BE2C (cell line): ENCODE results near the gene SELE.
"Not testable (repeated sequence)": the region's sequence is repeated elsewhere in the genome, so short reads cannot be mapped to it uniquely, and the experiment has no call there.

Experiments
- DNase-seq: peaks from one replicate; pipeline ENCODE4 v3.0.0-alpha.2; 2020
- H3K27me3 ChIP-seq: fragments of 250-450 bp; sonication (Bioruptor Pico); 2 replicates; pipeline ENCODE4 v1.5.1; 2020; ENCODE audit warnings: mild to moderate bottlenecking
- H3K36me3 ChIP-seq: fragments of 250-450 bp; sonication (Bioruptor Pico); 2 replicates; pipeline ENCODE4 v1.5.1; 2020; ENCODE audit warnings: mild to moderate bottlenecking
- H3K4me1 ChIP-seq: fragments of 250-450 bp; sonication (Bioruptor Pico); 2 replicates; pipeline ENCODE4 v1.5.1; 2020
- H3K4me3 ChIP-seq: 2 replicates; pipeline ENCODE4 v1.5.1; 2011; ENCODE audit warnings: low read depth, low read length
- H3K9me3 ChIP-seq: fragments of 250-450 bp; sonication (Bioruptor Pico); 2 replicates; pipeline ENCODE4 v1.5.1; 2020
- TF ChIP-seq, protein P1 (sequence below): IDR thresholded peaks from 2 replicates; pipeline ENCODE4 v1.5.1; 2012; ENCODE audit warnings: mild to moderate bottlenecking, low read depth, low read length

The SELE gene

GRCh38 chr1:169694304-169695075 lies 39.4 kb downstream of the SELE start:
- TF ChIP-seq, protein P1, sequence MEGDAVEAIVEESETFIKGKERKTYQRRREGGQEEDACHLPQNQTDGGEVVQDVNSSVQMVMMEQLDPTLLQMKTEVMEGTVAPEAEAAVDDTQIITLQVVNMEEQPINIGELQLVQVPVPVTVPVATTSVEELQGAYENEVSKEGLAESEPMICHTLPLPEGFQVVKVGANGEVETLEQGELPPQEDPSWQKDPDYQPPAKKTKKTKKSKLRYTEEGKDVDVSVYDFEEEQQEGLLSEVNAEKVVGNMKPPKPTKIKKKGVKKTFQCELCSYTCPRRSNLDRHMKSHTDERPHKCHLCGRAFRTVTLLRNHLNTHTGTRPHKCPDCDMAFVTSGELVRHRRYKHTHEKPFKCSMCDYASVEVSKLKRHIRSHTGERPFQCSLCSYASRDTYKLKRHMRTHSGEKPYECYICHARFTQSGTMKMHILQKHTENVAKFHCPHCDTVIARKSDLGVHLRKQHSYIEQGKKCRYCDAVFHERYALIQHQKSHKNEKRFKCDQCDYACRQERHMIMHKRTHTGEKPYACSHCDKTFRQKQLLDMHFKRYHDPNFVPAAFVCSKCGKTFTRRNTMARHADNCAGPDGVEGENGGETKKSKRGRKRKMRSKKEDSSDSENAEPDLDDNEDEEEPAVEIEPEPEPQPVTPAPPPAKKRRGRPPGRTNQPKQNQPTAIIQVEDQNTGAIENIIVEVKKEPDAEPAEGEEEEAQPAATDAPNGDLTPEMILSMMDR = no peak
- H3K36me3 ChIP-seq = no peaks in the 10 kb centered on the region
- no peaks in the 10 kb centered on the region for H3K4me1 ChIP-seq

DNA sequence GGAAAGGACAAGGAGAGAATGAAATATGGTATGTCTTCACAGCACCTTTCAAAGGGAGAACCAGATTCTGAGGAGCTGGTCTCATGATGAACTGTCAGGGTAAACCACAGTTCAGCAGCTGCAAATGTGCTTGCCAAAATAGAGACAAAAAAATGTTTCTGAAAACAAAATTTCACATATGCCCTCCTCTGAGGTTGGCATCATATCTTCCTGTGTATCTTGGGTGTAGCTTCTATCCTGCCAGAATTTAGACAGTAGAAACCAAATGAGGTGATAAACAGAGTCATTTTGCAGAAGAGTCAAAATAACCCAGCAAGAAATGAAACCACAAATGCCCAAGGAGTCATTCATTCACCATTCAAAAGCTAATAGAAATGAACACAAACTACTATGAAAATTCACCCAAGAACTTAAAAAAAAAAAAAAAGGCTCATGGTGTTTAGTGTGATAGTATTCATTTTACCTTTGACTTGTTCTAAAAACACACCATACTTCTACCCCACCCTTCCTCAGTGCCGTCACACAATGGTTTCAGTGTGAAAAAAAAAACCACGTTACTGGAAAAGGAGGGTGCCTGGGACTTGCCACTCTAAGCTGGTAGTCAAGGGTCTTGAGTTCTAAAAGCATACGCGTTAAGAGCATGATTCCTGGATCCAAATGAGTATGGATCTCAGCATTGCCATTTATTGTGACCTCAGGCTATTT lies 41.0 kb downstream of the SELE start:
- Histone ChIP-seq H3K4me1 (no peaks in the 10 kb centered on the region), H3K4me3 (no peak overlapping the region), H3K36me3 (no peaks in the 10 kb centered on the region), H3K27me3 (no peaks in the 10 kb centered on the region), H3K9me3 (no peaks in the 10 kb centered on the region)
- DNase-seq = no peak
- TF ChIP-seq, protein P1 = no peak

More at GRCh38 chr1:169694304-169695075, 39.4 kb downstream of the SELE start:
- DNase-seq = no peak
- H3K4me3 ChIP-seq = no peak overlapping the region
- H3K9me3 ChIP-seq = no peaks in the 10 kb centered on the region
- H3K27me3 ChIP-seq = no peaks in the 10 kb centered on the region

DNA sequence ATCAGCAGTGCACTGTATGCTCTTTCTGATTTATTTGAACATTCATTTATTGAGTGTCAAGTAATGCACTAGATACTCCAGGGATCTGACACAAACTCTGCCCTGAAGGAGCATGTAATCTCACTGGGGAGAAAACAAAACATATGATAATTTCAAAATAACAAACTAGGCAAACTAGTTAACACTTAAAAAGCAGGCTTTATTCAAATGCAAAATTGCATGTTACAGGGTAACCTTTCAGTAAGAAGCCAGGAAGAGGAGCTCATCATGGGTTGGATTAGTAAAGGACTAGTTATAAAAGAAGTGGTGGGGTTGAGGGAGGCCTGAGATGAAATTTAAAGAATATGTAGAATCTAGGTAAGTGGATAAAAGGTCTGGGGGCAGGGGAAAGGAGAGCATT lies 43.4 kb downstream of the SELE start:
- TF ChIP-seq, protein P1 = no peak
- Histone ChIP-seq H3K36me3 (no peaks in the 10 kb centered on the region), H3K9me3 (no peaks in the 10 kb centered on the region), H3K4me1 (no peaks in the 10 kb centered on the region), H3K4me3 (no peak overlapping the region), H3K27me3 (no peaks in the 10 kb centered on the region)
- DNase-seq = no peak

- H3K4me1 ChIP-seq = no peaks in the 10 kb centered on the region
- H3K9me3 ChIP-seq = no peaks in the 10 kb centered on the region
- no peaks in the 10 kb centered on the region for H3K36me3 ChIP-seq
- TF ChIP-seq, protein P1 = no peak
- H3K27me3 ChIP-seq = no peaks in the 10 kb centered on the region
- no peak for DNase-seq
- H3K4me3 ChIP-seq = no peak overlapping the region
Measured at GRCh38 chr1:169689395-169689794, 44.5 kb downstream of the SELE start.

DNA sequence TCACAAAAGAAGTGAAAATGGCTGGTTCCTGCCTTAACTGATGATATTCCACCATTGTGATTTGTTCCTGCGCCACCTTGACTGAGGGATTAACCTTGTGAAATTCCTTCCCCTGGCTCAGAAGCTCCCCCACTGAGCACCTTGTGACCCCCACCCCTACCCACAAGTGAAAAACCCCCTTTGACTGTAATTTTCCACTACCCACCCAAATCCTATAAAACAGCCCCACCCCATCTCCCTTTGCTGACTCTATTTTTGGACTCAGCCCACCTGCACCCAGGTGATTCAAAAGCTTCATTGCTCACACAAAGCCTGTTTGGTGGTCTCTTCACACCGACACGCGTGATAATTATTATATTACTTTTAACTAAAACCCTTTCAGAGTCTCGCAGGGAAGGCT lies 45.5 kb downstream of the SELE start:
- H3K27me3 ChIP-seq, DNase-seq, H3K4me3 ChIP-seq, H3K36me3 ChIP-seq, H3K9me3 ChIP-seq, H3K4me1 ChIP-seq: not testable (repeated sequence)

- TF ChIP-seq, protein P1 = no peak
- peaks cover 9% of the 10 kb centered on the region for H3K27me3 ChIP-seq
Measured at GRCh38 chr1:169683661-169684060, 50.2 kb downstream of the SELE start.

GRCh38 chr1:169683168-169683567 lies 50.7 kb downstream of the SELE start:
- not testable (repeated sequence) for DNase-seq, H3K36me3 ChIP-seq, H3K4me3 ChIP-seq, H3K4me1 ChIP-seq, H3K27me3 ChIP-seq, H3K9me3 ChIP-seq

More at GRCh38 chr1:169683661-169684060, 50.2 kb downstream of the SELE start:
- DNase-seq = no peak
- H3K4me1 ChIP-seq = no peaks in the 10 kb centered on the region
- no peaks in the 10 kb centered on the region for H3K36me3 ChIP-seq
- no peaks in the 10 kb centered on the region for H3K9me3 ChIP-seq
- H3K4me3 ChIP-seq = no peak overlapping the region
